Effector CD8-positive, alpha-beta T cell (primary cell): Measurements from ENCODE around the gene SAMHD1.

ENCODE experiments used
- DNase-seq: peaks from one replicate; lab custom pipeline; 2025; lab: John Stamatoyannopoulos, UW

Gene SAMHD1

DNA sequence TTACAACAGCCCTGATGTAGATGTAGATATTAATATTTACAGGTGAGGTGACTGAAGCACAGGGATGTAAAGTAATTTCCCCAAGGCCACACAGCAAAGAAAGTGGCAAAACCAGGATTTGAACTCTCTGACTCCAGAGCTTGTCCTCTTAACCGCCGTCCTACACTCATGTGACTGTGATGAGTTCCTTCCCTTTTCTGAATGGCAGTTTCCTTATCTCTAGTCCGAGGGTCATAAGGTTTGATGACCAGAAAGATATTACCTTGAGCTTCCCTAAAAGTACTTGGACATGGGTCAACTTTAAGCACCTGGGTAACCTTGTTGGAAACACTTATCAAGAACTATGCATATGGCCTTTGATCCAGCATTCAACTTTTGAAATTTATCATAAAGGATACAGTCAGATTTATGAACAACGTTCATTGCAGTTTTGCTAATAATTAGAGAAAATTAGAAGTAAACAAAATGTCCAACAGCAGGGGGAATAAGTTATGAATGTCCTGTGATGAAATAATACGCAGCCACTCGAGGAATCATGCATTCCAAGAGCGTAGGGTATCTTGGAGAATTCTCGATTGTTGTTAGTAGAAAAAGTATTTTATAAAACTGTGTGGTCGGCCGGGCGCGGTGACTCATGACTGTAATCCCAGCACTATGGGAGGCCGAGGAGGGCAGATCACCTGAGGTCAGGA is 77.9 kb downstream of the SAMHD1 start:
- no peak for DNase-seq

DNA sequence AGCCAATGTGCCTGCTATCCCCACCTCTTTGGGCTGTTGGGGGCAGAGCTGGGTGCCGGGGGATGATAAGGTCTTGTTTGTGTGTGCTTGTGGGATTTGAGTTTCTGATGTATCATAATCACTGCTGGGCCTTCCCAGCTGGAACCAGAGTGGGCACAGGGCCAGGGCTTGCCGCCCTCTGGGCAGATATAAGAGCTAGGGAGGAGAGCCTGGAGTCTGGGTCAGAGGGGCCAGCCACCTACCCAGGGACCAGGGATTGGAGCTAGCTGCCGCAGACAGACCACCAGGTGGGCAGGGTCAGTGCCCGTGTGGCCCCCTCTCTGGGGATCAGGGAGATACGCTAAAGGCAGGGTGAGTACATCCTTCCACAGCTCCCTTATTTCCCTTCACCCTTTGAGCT is 78.7 kb downstream of the SAMHD1 start:
- DNase-seq: no peak

DNA sequence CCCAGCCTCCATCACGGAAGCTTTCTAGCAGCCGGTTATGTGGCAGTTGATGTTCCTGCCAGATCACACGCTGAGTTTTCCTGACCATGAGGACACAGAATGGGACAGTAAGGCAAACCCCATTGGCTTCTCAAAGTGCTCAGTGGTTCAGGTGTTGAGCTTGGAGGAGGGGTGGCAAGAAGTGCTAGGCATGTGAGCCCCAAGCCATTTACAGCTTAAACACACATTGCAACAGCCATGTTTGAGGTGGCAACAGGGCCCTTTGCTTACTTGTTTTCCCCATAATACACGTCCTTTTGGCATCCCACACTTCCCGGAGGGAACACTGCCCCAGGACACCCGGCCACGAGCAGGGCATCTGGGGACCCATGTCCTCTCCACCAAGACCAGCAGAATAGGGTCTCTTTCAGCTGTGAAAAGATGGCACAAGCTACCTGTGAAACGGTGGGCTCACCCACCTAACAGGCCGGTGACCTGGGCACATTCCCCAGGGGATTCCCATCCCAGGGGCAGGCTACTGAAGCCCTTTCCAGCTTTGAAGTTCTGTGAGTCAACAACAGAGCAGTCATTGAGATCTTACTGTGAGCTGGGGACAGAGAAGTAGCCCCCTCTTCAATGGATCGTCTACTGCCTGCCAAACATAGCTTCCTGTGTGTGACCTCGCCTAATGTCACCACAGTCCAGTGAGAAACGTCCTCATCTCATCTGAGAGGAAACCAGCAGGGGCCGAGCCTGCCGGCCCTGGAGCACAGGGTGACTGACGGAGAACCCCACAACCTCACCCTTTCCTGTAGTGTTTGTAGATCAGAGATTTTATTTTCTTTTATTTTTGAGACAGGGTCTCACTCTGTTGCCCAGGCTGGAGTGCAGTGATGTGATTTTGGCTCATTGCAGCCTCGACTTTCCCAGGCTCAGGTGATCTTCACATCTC is 79.6 kb downstream of the SAMHD1 start:
- DNase-seq: no peak

DNA sequence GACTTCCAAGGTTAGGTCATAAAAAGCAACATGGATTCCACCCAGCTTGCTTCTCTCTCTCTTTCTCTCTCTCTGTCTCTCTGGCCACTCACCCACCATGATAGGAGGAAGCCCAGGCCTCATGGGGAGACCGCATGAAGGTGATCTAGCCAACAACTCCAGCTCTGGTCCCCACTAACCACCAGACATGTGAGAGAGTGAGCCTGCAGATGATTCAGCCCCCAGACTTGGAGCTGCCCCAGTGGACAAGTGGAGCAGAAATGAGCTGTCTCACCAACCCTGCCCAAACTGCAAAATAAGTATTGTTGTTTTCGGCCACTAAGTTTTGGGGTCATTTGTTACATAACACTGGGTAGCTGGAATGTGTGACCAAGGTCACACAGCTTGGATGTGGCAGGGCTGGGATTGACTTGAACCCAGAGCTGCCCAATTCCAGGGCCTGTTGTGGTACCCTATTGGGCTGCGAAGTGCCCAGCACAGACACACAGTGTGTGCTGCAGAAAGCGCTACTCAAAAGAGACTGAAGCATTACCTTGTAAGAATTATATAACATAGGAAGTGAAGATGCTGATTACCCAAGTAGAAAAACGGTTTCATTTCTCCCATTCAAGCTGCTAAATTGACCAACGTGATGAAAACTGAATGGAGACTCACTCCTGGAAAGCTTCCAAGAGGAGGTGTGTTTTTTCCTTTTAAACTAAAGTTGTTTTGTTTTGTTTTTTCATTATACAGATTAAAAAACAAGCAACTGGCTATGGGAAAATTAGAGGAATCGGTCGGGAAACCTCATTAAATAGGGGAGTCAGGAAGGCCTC is 84.6 kb downstream of the SAMHD1 start:
- no peak for DNase-seq

DNA sequence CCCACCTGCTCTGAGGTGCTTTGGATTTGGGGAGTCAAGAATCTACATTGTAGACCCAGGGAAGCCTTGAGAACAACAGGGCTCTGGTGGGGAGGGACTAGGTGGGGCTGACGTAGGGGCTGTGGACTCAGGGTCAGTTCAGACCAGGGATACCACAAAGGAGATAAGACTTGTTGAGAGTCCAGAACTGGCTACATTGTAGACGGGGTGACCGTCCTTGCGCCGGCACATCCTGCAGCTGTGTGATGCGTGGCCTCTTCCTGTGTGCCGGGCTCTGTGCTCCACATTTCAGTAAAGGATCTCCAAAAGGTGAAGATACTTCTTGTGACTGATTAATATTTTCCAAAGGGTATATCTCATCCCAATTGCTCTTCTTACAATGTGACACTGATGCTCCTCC is 85.3 kb downstream of the SAMHD1 start:
- no peak for DNase-seq

DNA sequence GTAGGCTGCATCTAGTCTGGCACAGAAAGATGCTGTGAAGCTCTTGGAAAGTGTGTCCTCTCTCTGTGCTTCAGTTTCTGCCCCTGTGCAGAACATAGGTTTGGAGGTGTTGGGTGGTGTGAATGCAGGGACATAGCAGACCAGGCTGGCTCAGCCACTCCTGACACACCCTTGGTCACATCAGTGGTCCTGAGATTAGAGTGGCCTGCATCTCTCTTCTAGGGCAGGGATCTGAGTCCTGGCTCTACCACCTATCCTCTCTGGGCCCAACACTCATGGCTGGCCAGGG is 85.7 kb downstream of the SAMHD1 start:
- no peak for DNase-seq

DNA sequence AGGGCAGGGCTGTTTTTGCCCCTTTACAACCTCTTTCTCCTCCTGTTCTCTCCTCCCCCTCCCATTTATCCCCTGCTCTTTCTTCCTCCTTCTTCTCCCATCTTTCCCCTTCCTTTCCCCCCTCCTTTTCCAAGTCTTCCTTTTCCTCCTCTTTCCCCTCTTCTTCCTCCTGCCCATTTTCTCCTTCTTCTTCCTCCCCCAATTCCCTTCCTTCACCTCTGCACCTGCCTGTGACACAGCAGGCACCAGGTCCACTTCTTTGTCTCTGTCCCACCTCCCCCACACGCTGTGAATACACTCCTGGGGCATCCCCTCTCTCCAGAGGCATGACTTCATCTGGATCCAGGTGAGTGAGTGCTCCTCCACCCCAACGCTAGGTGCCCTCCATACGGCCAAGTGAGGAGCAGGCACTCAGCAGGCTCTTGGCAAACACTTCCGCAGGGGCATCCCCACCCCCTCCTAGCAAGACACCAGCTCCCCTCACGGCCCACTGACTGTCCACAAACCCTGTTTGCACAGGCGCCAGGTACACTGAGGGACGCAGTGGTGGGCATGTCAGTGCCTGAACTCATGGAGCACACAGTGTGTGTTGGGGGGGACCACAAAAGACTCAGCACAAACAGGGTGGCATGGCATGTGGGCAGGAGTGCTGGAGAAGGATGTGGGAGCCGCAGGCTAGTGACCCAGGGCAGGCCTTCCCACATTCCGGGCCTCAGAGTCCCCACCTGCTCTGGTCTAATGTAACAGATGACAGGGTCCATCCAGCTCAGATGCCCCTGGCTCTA is 86.2 kb downstream of the SAMHD1 start:
- DNase-seq: no peak

DNA sequence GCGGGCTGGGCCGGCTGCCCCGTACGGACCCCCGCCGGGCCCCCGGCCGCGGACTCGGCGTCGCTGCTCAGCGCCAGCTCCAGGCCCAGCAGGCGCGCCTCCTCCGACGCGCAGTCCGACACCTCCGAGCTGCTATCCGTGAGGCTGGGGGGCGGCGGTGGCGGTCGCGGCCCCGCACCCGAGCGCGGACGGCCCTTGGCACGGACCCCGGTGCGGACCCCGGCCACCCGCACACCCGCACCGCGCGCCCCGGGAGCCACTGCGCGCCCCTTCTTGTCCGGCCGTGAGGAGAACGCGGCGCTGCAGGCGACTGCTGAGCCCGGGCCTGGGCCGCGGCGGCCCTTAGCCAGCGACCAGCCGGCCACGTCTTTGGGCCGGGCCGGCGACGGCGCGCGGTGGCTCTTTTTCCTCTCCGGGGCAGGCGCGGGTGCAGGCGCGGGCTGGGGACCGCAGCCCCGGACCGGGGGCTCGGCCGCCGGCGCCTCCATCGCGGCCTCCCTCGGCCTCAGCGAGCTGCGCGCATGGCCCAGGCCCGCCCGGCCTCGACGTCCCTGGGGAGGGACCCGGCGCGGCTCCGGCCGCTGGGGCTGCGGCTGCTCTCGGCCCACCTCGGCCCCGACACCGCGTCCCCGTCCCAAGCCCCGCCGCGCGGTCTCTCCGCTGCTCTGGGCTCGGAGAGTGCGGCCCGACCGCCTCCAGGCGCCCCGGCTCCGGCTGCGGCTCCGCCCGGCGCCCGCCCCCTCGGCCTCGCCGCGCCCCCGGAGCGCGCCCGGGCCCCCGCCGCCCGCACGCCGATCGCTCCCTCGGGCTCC is 88.4 kb downstream of the SAMHD1 start:
- DNase-seq: no peak

DNA sequence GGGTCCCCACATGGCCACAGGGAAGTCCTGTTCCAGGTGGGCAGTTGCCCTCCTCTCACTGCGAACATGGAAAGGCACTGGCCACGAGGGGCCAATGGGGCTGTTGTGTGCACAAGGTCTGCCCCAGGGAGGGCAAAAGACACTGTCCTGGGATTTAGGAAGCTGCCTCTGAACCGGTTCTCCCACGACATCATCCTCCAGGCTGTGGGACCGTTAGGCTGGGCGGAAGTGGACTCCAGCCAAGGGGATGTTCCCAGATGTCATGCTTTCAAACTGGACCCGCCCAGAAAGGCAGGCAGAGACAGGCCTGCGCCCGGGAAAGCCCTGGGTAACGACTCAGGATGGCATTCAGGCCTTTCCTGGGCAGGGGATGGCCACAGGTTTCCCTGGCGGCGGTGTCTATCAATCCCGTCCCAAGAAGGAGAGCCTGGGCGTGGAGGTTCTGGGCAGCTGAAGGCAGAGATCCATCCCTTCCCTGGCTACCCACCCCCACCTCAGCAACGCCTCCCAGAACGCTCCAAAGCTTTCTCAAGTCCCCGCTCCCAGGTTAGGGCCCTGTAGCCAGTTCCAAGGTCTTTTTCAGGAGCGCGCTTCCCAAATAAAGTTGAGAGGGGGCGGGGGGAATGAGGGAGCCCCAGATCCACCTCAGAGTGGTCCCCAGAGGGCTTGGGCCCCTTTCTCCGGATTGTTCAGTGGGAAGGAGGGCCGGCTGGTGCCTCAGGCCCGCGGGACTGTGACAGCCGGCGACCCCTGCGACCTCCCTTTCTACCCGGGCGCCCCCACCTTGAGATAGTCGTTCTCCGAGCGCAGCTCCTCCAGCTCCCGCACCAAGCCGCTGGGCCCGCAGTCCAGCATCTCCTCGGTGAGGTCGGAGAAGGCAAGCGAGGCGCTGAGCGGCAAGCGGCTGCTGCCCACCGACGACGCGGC is 89.4 kb downstream of the SAMHD1 start:
- DNase-seq: no peak

DNA sequence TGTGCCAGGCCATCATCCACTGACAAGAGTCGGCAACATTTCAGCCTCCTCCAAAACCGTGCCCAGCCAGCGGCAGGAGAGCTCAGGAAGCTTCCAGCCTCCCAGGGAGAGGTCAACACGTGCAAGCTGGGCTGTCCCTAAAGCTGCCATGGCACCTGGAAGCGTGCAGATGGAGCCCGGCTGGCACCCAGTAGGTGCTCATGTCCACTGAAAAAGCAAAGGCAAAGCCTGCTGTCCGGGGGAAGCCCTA is 90.0 kb downstream of the SAMHD1 start:
- no peak for DNase-seq

DNA sequence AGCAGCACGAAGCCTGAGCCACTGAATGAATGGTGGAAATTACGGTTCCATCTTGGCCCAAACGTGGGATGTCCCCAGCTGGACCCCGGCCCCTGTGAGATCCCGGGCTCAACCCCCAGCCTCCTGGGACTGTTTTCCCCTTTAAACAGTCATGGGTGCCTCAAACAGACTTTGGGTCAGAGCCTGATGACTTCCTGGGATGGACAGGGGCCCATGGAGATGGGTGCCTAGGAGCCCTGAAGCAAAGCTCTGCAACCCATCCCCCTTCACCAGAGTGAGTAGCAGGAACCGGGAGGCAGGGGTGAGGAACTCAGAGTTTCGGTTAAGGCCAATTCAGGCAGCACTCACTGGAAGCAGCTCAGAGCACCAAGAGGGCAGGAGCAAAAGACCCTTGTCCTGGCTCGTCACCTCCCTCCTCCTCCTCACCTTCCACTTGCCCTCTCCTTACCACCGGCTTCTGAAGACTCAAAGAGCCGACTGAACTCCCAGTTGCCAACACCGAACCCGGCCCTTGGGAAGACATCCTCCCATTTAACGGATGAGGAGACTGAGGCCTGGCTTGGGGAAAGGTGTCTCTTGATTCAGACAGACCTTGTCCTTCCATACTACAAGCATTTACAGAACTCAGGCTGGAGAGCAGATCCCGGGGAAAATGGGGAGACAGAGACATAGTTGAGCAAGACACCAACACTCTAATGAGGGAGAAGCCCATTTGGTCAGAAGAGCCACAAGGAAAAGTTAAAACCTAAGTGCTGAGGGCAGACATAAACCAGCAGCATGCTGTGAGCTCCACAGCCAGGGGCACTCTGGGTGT is 90.5 kb downstream of the SAMHD1 start:
- no peak for DNase-seq

DNA sequence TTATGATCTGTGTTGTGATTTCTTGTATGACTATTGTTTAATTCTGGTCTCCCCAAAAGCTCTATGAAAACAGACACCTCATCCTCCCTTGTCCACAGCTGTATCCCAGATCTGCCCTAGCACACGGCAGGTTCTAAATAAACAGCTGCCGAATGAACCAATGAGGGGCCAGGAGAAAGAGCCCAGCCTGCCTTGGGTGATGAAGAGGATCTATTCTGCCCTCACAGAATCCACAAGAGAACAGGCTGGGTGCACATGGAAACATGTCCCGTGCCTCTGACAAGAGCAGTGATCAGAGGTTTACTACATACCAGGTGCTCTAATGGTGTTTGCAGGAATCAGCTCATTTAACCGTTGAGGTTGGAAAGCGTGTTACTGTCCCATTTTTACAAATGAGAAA is 91.2 kb downstream of the SAMHD1 start:
- no peak for DNase-seq

DNA sequence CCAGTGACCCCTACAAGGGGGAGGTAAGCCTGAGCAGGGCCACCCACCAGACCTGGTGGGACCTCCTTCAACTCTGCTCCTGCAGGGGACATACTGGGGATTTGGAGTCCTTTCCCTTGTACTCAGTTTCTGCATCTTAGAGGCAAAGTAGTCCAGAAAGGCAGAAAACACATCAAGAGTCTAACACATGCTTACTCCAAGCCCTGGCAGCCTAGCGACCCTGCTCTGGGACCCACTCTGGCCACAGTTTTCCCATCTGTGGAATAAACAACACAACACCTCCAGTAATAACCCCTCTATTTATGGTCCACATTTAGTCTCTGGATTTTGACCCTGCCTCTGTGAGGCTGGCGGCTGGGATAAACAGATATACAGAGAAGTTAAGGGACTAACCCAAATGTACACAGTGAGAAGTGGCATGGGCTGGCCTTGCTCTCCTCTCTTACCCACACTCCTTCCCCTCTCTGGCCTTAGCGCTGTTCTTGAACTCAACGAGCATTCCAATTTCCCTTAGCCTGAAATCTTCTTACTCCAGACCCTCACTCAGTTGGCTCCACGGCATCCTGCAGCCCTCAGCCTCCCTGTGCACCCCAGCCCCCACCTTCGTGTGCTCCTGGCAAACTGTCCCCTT is 91.7 kb downstream of the SAMHD1 start:
- no peak for DNase-seq

DNA sequence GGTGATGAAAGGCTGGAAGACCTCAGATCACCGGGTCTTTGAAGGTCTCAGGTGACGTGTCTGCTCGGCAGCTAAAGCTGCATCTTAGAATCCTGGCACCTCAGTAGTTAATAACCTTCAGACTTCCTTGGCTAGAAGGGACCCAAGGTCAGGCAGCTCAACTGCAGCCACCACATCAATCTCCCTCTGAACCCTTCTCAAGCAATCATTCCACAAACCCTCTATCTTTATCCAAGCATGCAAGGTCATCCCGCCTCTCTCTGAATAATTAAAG is 92.3 kb downstream of the SAMHD1 start:
- DNase-seq: no peak

DNA sequence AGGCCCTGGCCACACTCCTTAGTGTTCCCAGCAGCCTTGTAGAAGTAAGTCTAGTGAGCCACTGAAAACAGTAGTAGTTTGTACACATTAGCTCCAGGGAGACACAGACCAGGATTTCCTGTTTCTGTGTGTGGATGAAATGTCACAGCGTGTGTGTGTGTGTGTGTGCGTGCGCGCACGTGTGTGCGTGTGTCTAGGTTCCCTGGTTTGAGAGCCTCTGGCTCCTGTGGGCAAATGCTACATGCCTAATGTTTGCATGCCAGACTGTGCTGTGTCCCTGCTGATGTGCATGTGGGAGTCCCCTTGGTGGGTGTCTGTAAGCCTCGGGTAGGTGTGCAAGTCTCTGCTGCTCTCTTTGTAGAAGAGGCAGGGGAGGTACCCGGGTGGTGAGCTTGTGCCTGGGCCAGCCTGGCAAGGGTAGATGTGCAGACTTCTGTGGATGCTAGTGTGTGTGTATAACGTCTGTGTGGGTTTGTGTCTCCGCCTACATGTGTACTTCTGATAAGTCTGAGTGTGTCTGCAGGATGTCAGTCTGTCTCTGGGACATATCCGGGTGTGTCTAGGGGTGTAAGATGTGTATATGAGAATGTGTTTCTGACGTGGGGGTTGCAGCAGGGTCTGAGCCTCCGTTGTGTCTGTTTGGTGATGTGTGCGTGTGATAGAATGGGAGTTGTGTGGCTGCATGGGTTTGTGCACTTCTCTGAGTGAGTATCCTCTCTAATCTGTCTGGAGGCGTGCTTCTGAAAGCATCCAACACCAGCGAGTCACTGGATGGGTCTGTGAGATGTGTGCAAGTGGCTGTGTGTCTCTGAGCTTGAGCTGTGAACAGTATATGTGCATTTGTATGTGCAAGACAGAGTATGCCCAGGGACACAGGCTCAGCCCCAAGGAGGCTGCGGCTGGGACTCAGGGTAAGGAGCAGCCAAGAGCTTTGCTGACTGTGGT is 94.5 kb downstream of the SAMHD1 start:
- no peak for DNase-seq

DNA sequence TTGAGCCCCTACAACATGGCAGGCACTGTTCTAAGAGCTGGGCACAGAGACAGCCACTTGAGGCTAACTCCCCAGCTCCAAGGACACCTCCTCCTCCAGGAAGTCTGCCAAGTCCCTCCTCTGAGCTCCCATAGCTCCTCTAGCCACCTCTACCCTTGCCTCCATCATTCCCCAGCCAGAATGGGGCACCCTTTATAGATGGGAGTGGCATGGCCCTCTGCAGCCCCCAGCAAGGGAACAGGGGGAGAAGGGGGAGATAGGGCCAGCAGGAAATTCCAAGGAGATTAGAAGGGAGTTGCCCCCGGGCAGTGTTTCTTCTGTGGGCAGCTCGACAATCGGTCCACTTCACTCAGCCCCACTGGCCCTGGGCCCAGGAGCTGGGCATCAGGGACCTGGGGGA is 95.3 kb downstream of the SAMHD1 start:
- DNase-seq: no peak

DNA sequence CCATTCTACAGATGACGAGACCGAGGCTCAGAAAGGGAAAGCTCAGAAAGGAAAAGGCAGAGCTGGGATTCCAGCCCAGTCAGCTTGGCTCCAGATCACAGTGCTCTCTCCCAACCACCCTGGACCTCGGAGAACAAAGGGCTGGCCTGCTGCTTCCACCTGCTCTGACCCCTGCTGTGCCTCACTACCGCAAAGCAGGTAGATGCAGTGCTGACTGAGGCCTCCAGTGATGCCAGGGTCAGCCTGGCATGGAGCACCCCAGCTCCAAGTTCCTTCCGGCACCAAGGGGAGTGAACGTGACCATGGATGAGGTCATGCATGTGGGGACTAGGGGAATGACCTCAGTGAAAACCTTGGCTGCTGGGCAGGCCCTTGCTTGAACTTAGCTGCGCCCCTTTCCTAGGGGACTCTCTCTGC is 96.3 kb downstream of the SAMHD1 start:
- DNase-seq: no peak
